GM18858 (cell line): ENCODE data around the gene CACNA2D3.

Experiments
- ATAC-seq: cut with Tn5 transposase; IDR thresholded peaks from one replicate; pipeline ENCODE4 v1.9.1; 2021; ENCODE audit not compliant: unreplicated experiment

The CACNA2D3 gene

DNA sequence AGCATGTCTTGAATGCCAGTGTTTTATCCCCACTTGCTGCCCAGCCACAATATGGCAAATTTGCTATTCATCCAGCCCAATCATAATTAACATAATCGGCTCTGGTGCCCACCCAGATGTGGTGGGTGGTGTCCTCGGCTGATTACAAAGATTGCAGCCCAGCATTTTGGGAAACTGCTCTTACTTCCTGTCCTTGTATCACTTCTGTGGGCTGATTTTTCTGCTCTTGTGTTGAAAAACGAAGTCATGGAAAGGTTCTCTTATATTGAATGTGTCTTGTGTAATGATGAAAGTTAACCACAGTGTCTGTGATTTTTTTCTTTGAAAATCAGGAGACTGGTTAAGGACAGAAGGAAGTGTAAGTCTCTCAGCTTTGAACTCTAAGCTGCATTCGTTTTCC, 141.7 kb downstream of the CACNA2D3 start:
- no peak for ATAC-seq

DNA sequence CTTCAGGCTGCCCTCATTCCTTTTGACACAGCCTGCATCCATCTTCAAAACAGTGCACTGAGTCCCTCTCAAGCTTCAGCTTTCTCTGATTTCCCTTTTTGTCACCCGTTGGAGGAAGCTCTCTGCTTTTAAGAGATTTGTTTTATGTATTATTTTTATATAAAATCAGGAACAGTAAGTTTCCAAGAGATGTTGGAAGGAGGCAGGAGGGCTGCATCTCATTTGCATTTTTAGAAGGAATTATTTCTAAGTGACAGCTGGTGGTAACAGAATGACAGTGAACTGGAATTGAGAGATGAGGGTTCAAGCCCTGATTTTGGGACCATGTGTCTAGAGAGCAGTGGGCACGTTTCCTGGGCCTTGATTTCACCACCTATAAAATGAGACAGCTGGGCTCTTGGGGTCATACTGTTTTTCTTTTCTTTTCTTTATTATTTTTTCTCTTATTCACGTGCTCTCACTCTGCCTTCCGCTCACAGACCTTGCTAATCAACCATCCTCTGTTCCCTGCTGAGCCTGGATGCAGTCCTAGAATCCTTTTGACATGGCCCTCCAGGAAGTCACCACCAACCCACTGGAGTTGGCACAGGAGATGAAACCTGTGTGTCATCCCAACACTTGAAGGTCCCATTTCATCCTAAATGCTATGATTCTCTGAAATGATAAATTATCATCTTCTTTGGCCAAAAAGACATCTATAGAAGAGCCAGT, 148.6 kb downstream of the CACNA2D3 start:
- ATAC-seq, result no peak

DNA sequence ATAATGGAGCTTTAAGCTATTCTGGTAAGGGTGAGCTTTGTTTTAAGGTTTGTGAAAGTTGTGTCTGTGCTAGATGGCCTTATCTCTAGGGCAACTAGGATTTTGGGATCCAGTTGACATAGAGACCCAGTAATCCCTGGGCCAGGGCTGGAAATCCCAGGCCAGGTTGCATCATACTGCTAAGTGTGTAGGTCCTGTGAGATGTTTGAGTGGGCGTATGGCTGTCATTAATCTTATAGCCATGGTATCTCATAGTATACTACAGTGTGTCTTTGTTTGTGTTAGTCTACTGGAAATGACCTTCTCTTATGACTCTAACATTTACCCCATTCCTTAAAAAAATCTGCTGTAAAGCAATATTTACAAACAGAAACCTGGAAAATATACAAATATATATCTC, 151.4 kb downstream of the CACNA2D3 start:
- no peak for ATAC-seq

DNA sequence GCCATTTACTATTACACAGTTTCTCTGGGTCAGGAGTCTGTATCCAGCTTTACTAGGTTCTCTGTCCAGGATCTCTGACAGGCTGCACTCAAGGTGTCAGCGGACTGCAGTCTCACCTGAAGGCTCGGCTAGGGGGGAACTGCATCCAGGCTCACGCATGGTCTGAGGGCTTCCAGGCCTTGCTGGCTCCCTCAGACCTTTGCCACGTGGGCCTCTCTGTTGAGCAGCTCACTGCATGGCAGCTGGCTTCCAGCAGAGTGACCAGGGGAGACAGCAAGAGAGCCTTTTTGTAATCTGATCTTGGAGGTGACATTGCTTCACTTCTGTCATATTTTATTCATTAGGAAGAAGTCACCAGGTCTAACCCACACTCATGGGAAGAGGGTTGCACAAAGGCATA, 152.3 kb downstream of the CACNA2D3 start:
- ATAC-seq, result no peak

DNA sequence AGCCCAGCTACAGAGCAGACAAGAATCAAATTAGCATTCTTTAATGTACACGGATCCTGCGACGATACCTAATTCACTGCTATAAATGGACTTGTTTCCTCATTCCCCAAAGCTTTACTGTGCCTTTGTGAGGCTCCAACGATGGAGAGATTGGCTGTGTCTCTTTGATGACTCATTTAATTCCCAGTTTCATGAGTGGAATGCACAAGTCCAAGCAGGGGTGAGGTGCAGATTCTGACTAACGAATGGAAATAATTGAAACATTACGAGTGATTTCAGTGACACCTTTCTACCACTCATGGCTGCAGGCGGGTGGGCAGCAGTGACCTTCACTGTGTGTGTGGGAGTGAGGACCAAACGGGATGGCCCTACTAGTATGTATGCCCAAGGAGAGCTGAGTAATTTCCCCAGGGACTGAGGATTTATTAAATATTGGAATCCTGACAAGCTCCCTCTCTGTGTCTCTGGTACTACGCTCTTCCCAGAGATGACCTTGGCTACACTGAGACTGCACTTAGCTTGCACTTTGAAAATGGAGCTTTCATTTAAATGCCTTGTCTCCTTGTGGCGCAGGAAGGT, 156.7 kb downstream of the CACNA2D3 start:
- ATAC-seq, result no peak

DNA sequence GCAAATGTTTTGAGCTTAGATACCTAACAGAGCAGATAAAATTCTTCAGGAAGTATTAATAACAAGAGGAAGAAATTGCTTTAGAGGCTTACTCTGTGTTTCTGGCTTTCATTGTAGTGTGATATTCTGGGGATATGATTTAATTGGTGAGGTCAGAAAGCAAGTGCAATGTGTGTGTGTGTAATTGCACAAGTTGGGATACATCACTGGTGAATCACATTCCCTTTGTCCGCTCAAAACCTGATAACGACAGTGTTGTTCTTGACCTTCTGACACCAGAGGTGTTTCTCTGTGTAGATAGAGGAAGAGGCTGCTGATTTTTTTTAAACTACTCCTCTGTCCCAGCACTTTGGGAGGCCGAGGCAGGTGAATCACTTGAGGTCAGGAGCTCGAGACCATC, 161.1 kb downstream of the CACNA2D3 start:
- ATAC-seq, result no peak

DNA sequence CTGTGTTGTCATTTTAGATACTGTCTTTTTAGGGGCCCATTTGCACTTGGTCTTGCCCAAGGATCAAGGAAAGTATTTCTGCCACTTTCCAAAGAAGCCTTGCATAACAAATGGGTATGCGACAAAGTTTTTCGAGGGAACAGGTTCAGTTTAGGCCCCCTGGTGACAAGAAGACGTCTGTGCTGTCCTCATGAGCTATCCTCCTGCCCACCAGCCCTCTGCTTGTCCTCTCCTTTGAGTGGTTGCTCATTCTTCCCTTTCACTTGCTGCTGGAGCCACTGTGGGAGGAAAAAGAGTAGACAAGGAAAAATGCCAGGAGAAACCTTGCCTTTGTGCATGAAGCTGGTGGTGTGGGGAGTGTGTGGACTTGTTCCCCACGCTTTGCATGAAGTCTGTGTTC, 171.9 kb downstream of the CACNA2D3 start:
- no peak for ATAC-seq

DNA sequence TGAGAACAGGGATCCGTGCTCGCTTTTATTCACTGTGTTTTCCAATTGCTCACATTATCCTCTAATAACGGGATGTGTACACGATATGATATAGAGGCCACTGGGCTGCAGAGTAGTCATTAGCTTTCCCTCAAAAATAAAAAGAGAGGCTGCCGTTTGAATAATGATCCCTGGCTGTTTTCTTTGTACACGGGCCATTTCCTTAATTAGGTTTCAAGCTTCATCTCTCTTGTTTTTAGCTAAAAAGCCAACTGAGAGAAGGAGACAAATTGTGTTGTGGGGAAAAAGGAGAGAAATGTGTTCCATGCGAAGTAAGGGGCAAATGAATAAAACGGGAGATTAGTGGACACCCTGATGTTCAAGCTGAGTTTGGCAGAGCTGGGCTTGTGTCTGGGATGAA, 174.2 kb downstream of the CACNA2D3 start:
- ATAC-seq, result no peak

DNA sequence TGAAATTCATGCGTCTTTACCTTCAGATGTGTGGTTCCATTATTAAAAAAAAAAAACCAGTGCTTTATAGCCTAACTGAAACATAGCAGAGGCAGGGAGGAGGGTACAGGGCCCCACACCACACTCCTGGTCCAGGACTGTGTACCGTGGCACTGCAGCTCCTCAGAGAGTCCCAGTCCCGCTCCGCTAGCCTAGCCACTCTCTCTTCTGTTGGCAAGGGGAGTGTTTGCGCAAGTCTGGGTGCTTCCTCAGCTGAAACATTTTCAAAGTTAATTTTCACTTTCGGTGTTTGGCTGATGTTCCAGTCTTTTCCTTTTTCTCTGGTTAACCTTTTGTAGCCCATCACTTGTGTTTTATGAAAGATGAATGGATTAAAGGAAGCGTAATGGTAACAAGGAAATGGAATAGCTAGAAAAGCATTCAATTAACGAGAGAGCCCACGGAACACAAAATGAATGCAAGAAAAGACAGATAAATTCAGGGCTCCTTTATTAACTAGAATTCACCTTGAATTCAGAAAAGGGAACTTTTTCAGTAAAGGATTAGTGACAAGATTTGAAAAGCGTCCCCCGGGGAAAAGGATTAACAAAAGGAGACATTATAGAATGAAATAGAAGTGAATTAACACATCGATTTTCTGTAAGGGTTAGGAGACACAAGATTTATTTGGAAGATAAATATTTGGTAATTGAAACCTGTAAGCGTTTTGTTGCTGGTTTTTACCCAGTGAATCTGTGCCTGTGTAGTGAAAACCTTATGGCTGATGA, 177.0 kb downstream of the CACNA2D3 start:
- ATAC-seq, result no peak

DNA sequence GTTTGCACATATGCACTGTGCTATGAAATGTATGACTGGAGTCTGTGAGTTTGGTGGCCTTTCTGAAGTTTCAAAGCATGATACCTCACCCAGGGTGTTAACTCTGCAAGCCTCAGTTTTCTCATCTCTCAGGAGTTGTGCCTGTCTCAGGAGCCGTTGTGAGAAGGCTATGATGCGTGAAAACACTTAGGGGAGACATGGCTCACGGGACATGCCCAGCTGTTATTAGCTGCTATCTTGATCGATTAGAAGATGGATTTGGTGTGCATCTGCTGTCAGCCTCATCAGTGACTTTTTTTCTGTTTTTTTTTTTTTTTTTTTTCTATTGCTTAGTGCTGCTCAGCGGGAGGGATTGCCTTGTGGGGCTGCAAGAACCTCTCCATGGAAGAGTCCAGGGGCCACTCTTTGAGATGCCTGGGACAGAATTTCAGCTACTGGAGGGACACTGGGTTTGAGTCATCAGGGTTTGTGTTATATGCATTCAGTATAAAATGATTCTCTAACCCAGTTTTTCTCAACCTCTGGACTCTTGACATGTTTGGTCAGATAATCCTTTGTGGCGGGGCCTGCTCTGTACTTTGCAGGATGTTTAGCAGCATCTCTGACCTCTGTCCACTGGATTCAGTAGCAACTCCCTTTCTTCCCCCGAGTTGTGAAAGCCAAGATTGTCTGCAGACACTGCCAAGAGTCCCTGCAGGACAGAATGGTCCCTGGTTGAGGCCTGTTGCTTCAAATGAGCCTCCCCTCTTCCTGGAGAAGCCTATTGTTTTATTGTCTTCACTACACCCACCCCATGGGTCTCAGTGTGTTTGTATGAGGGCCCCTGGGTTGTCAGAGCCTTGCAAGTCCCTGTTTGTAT, 181.4 kb downstream of the CACNA2D3 start:
- no peak for ATAC-seq

DNA sequence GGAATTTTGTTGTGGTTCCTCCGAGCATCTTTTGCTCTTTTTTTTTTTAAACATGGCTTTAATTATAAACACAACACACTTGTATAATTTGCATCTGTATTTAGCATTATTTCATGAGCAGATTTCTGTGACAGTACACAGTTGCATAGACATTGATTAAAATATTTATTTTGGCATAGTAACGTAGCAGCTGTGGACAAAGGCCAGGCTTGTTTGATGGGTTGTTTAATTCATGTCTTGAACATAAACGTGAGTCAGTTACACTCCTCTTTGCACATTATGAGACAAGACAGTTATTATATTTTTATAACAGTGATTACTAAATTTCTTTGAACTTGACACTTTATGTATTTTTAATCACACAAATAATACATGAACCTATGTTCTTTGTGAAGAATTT, 182.5 kb downstream of the CACNA2D3 start:
- ATAC-seq, result no peak

DNA sequence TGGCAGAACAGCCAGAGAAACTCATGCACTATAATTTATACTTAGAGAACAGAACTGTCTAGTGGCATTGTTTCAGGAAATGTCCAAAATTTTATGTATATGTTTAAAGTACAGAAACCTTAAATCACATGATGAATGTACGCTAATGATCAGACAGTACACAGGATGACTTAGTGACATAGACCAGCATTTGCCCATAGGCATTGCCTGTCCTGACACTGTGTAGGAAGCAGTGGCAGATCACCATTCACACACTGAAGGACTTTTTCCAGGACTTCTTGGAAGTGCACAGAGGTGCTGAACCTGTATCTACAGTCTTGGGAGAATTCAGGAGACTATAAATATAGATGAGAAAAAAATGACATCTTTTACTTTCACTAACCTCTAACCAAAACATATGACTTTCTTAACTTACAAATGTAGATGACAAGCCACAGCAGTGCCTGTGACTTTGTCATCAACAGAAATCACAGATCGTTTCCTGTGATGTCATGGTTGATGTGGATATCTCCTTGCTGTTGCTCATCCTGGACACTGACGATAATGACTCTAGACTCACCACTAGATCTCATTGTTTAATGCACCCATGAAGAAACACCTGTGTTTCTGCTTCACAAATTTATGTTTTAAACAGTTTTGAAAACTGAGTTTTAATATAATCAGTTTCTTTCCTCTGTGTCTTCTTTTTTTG, 183.2 kb downstream of the CACNA2D3 start:
- ATAC-seq, result no peak

DNA sequence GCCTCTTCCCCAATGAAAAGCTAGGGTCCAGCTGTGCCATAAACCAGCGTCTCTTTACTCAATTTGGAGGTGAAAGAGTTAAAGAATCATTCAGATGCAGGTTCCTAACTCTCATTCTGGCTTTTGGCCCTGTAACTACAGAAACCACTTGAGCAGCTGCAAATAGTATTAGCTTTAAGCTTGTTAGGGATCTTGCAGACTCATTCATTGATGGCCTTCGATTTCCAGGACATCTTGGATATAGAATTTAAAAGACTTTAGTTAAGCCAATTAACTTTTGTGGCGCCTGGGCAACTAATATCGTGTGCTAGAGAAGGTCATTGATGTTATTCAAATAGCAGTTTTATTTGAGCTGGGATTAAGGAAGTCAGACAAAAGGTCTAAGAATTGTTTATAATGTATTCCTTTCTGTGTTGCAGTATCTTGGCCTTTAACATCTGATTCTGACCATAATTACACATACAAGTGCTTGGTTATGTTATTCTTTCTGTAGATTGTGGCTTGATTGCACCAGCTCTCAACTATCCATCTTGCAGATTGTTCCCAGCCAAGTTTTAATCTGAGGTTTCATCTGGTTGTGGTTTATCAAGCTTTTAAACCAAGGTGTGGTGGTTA, 185.3 kb downstream of the CACNA2D3 start:
- ATAC-seq, result no peak

DNA sequence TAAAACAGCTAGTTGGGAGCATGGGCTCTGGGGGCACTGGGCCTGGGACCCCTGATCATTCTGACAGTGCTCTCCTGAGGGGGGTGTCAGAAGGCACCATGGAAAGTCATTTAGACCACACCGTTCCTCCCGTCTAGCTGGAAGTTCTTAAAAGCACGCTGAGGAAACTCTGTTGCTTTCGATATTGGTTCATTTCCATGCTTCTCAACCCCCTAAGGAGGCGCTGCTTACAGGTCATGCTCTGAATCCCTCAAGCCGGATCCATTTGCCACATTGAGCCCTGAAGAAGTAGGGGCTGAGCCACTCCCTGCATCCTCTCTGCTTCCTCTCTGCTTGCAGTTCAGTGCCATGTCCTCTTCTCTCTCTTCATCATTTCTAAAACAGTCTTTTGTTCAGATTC, 187.2 kb downstream of the CACNA2D3 start:
- ATAC-seq, result no peak

DNA sequence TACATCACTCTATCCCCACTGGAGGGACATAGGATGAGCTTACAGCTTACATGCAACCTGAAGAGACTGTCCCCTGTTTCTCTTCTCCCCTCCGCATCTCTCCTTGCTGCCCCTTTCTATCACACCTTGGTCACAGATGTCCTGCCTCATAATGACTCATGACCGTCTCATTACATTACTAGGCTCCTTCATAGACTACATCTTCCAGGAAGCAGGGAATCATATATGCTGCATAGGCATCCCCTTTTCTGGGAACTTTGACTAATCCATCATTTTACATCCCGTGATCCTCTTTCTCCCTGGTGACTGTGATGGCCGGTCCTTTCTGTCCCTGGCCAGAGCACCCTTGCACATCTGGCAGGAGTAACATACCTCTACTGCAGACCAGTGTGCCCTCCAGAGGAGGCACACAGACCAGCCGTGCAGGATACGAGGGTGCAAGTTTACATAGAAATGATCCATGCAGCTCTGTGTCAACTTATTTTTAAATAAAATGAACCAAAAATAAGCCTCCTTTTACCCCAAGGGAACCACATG, 188.9 kb downstream of the CACNA2D3 start:
- no peak for ATAC-seq

DNA sequence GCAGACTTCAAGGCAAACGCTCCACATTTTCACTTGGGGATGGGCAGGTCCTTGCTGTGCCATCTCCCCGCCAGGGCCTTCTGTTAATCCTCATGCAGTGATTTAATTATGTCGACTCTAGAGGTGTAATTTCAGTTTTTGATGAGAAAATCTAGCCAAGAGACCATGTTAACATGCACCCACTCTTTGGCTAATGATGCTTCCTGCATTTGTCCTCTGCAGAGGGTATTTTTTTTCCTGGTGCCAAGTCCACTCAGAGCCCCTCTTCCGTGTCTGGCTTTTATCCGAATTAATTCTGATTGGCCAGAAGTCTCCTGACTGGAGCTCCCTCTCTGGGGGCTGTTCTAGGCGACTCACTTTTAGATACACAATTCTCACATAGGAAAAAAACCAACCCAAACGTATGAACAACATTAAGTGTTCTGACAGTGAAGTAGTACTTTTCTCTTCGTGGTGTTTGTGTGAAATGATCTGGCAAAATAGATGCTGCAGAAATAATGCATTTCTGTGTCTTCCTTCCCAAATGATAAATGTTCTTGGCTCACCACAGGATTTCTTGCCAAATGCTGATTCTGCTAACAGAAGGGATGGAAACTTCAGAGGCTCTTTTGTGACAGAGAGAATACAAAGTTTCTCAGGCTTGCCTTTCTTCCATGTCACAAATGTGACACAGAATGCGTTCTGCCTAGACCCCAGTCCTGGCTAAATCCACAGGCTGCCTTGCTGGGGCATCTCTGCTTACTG, 190.0 kb downstream of the CACNA2D3 start:
- ATAC-seq, result no peak

DNA sequence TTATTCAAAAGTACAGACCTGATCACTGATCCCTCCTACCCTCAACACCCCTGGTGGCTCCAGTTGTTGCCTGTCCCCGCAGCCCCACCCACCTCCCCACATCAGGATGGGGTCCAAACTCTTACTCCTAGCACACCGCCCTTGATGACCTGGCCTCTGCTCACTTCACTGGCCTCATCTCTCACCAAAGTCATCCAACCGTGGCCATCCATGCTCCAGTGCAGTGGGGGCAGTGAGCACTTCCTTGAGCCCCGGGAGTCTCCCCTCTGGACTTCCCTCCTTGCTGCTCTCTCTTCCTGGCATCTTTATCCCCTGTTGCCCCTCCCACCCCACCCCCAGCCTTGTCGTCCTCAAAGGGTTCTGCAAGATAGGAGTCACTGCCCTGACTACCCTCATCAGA, 191.1 kb downstream of the CACNA2D3 start:
- no peak for ATAC-seq

DNA sequence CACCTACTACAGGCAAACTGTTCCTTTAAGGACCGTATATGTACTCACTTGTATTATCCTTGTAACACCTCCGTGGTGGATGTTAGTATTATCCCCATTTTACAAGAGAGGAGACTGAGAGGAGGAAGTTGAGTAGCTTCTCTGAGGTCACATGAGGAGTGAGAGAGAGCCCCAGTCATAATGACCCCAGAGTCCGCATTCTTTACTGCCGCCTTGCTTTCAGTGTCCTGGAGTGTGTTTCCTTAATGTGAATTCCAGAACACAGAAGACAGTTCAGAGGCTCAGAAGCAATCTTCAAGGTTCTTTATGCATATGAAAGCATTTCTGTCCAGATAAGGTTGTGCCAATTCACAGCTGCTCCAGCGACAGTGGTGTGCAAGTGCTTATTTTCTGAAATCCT, 199.2 kb downstream of the CACNA2D3 start:
- ATAC-seq, result no peak

DNA sequence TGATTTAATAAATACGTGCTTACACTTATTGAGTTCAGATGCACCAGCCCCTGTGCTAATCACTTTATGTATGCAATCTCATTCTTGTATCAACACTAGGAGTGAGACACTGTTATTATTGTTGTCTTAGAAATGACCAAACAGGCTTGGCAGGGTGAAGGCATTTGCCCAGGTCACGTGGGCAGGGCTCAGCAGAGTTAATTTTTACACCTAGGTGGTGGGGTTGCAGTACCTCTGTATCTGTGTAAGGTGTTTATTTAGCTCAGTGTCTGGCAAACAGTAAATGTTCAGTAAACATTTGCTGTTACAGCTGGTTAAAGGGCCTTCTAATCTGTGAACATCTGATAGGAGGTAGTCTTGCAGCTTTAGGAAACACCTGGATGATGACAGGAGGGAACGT, 200.0 kb downstream of the CACNA2D3 start:
- ATAC-seq, result no peak
